Duodenal mucosa (tissue), 2 donors: ENCODE results near the gene GALM.
"Not testable (repeated sequence)": the region's sequence is repeated elsewhere in the genome, so short reads cannot be mapped to it uniquely, and the experiment has no call there.

Experiments used
- H3K27ac ChIP-seq: one replicate; pipeline ENCODE4 v1.7.0; 2013; ENCODE audit warnings: low read depth, low read length
- H3K27me3 ChIP-seq, 2 donors: one replicate each; pipeline ENCODE4 v1.7.0; 2013; ENCODE audit warnings: low read length in 2 of 2, control low read depth in 1 of 2; ENCODE audit not compliant: insufficient read depth in 2 of 2, control insufficient read depth in 1 of 2
- H3K36me3 ChIP-seq, 2 donors: one replicate each; pipeline ENCODE4 v1.7.0; 2013; ENCODE audit warnings: low read length in 2 of 2, control low read depth in 1 of 2; ENCODE audit not compliant: insufficient read depth in 2 of 2, control insufficient read depth in 1 of 2
- H3K4me1 ChIP-seq, 2 donors: one replicate each; pipeline ENCODE4 v1.7.0; 2013; ENCODE audit warnings: low read length in 2 of 2, control low read depth in 1 of 2; ENCODE audit not compliant: insufficient read depth in 2 of 2, control insufficient read depth in 1 of 2
- H3K4me3 ChIP-seq, 2 donors: one replicate each; pipeline ENCODE4 v1.7.0; 2013; ENCODE audit warnings: low read length in 2 of 2, low read depth in 1 of 2
- H3K9ac ChIP-seq, 2 donors: one replicate each; pipeline ENCODE4 v1.7.0; 2013; ENCODE audit warnings: low read length in 2 of 2, low read depth in 1 of 2
- H3K9me3 ChIP-seq, 2 donors: one replicate each; pipeline ENCODE4 v1.7.0; 2013; ENCODE audit warnings: low read length in 2 of 2, control low read depth in 1 of 2; ENCODE audit not compliant: control insufficient read depth in 1 of 2

GALM gene

DNA sequence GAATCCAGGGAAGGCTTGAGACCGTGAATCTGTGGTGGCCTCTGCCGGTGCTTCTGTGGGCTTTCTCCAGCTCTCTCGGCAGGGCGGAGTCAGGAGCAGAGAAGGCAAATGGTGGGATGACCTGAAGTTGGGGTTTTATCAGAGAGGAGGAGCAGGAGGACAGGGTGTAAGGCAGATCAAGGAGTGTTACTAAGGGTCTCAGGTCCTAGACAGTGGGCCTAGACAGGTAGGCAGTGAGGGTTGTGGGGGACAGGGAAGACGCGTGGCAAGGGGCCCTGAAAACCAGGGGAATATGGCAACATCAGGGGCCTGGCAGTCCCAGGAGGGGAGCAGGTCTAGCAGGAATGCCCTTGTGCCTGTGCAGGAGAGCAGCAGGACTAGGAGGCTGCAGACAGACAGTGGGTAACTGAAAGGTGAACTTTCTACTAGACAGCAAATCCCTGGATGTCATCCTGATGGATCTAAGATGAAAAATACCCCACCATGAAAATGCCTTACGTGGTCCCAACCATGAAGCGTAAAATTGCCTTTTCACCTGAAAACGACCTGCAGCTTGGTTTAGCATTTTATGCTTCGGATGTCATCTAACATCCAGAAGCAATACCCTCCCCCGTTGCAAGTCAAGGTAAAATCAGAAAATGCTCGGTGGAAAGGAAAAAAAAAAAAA, 43.1 kb downstream of the GALM start:
- Histone ChIP-seq H3K36me3 (peaks cover 3 to 21% of the 10 kb centered on the region in 2 donors), H3K4me1 (no peaks in the 10 kb centered on the region), H3K27ac (no peak overlapping the region), H3K27me3 (no peaks in the 10 kb centered on the region), H3K9me3 (no peaks in the 10 kb centered on the region), H3K4me3 (no peak overlapping the region), H3K9ac (no peak overlapping the region)

DNA sequence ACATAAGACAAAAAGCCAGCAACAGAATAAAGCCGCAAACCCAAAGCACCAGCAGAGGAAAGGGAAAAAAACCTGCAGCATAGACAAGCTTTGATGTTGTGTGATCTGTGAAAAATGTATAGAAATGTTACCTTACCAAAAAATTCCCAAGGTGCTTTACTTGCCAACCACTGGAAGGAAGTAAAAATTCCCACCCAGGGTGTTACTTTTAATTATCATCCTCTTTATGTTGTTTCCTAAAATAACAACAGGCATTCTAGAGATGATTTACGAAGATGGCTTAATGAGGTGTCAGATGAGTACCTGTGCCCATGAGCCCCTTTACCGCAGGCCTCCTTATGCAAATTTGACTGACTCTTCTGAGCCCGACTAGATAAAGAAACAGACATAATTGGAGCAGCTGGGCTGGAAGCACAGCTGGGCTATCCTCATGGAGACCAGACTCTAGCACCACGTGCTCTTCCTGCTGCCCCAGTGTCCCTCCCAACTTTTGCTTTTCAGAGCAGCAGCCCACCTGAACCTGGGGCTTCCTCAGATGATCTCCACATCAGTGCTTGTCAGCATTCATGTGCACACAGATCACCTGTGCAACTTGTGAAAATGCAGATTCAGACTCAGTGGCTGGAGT, 43.8 kb downstream of the GALM start:
- Histone ChIP-seq H3K4me1 (no peaks in the 10 kb centered on the region), H3K9ac (no peak overlapping the region), H3K9me3 (no peaks in the 10 kb centered on the region), H3K4me3 (no peak overlapping the region), H3K27ac (no peak overlapping the region), H3K36me3 (peaks cover 3 to 21% of the 10 kb centered on the region in 2 donors), H3K27me3 (no peaks in the 10 kb centered on the region)

DNA sequence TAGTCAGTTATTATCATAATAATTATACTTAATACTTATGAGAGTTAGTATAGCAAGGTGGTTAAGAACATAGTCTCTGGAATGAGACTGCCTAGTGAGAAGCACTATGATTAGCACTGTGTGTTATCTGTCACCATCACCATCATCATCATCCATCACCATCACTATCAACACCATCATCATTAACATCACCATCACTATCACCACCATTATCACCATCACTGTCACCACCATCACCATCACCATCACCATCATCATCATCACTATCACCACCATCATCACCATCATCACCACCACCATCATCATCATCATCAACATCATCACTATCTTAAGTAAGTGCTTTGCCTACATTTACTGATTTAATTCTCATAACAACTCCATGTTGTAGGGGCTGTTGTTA, 45.6 kb downstream of the GALM start:
- H3K27me3 ChIP-seq, result no peaks in the 10 kb centered on the region
- H3K4me3 ChIP-seq, result no peak overlapping the region
- peaks cover 10 to 26% of the 10 kb centered on the region in 2 donors for H3K36me3 ChIP-seq
- H3K4me1 ChIP-seq, result no peaks in the 10 kb centered on the region
- H3K27ac ChIP-seq, result no peak overlapping the region
- no peak overlapping the region for H3K9ac ChIP-seq
- H3K9me3 ChIP-seq, result no peaks in the 10 kb centered on the region

DNA sequence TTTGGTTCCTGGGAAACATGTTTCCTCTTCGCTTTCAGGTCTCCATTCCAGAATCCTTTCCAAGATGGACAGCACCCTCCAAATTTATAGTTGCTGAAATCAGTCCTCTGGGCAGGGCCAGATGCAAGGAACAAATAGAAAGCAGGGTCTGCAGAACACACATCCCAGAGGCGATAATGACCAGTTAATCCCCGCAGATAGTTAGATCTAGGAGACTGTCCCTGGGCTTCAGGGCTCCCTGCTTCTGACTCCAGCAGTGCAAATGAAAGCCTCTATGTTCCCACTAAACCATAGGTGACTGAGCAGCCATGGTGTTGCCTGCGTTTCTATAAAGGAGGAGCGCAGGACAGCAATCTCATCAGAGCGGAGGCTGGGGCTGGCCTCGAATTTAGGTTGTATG, 46.5 kb downstream of the GALM start:
- H3K36me3 ChIP-seq, result peaks cover 10 to 23% of the 10 kb centered on the region in 2 donors
- no peak overlapping the region for H3K4me3 ChIP-seq
- H3K4me1 ChIP-seq, result no peaks in the 10 kb centered on the region
- no peak overlapping the region for H3K9ac ChIP-seq
- H3K27me3 ChIP-seq, result no peaks in the 10 kb centered on the region
- H3K27ac ChIP-seq, result no peak overlapping the region
- H3K9me3 ChIP-seq, result no peaks in the 10 kb centered on the region

DNA sequence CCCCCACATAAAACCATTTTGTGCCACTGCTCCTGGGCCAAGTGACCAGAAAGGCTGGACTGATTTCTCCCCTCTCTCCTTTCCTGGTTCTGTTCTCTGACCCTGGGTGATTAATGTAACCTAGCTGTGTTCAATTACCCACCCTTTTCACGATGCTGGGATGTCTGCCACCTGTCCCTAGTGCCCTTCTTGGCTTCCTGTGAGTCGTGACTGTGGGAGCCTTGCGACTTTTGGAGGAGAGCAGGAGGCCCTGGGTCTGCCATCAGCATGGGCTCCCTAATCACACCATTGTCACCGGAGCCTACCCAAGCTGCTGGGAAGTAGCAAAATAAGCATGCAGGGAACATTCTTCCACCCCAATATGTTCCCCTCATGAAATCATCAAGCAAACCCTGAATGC, 47.0 kb downstream of the GALM start:
- H3K27me3 ChIP-seq, result no peaks in the 10 kb centered on the region
- H3K9ac ChIP-seq, result no peak overlapping the region
- no peak overlapping the region for H3K27ac ChIP-seq
- no peaks in the 10 kb centered on the region for H3K9me3 ChIP-seq
- H3K36me3 ChIP-seq, result peaks cover 10 to 23% of the 10 kb centered on the region in 2 donors
- no peak overlapping the region for H3K4me3 ChIP-seq
- no peaks in the 10 kb centered on the region for H3K4me1 ChIP-seq

DNA sequence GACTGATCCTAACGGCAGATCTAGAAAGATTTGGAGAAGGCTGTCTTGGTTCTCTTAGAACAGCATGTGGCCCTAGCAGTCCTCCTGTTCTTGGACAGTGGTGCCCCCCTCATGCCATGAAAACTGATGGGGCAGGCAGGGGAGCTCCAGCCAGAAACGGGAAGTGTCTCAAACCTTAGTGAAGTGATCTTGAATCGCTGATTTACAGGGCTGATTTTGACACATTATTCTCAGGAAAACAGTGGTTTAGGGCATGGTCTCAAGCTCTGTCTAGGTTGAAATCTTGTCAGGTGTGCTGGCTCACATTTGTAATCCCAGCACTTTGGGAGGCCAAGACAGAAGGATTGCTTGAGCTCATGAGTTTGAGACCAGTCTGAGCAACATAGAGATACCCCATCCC, 47.4 kb downstream of the GALM start:
- Histone ChIP-seq H3K9ac (no peak overlapping the region), H3K36me3 (peaks cover 10 to 23% of the 10 kb centered on the region in 2 donors), H3K27me3 (no peaks in the 10 kb centered on the region), H3K4me3 (no peak overlapping the region), H3K9me3 (no peaks in the 10 kb centered on the region), H3K4me1 (no peaks in the 10 kb centered on the region), H3K27ac (no peak overlapping the region)

DNA sequence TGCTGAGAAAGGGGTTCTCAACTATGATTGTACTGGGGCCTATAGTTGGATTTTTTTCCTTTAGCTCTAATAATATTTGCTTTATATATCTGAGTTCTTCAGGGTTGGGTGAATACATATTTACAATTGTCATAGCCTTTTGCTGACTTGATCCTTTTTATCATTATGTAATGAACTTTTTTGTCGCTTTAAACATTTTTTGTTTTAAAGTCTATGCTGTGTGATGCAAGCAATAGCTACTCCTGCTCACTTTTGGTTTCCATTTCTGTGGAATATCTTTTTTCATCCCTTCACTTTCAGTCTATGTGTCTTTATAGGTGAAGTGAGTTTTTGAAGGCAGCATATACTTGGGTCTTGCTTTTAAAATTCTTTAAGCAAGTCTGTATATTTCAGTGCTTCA, 49.0 kb downstream of the GALM start:
- peaks cover 10 to 20% of the 10 kb centered on the region in 2 donors for H3K36me3 ChIP-seq
- H3K4me1 ChIP-seq, H3K9ac ChIP-seq, H3K27ac ChIP-seq, H3K9me3 ChIP-seq, H3K4me3 ChIP-seq, H3K27me3 ChIP-seq: not testable (repeated sequence)

DNA sequence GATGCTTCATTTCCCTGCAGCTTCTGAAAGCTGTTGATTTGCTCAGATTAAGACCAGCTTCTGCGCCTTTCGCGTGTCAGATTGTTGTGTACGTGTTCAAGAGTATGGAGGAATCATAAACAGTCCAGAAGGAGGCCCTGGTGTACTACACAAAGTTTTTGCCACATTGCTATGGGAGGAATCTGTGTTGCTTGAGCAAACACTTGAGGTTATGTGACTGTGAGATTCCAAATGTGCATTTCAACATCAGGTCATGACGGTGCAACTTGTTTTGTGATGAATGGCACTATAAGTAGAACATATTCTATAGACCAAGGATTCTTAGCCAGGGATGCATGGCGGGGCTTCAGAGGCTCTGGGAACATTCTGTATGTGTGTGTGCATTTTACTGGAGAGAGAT, 50.3 kb downstream of the GALM start:
- Histone ChIP-seq H3K9me3 (no peaks in the 10 kb centered on the region), H3K36me3 (peaks cover 10 to 14% of the 10 kb centered on the region in 2 donors), H3K27me3 (no peaks in the 10 kb centered on the region), H3K27ac (no peak overlapping the region), H3K4me1 (no peaks in the 10 kb centered on the region), H3K4me3 (no peak overlapping the region), H3K9ac (no peak overlapping the region)

DNA sequence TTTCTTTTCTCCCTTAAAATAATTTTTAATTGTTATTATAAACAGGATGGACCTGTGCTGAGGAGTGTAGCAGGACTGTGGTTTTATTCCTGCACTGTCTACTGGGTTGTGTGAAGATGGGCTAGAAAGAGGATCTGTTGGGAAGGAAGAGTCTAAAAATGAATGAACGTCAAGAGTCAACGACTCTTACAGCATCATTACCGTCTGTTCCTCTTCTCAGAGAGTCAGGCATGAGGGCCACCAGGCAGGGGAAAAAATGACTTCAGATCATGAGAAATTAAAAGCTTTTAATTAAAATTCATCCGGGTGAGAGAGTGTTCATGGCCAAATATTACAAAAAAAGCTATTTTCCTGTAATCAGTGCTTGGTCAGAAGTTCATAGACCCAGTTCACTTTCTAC, 52.7 kb downstream of the GALM start:
- no peaks in the 10 kb centered on the region for H3K27me3 ChIP-seq
- H3K9me3 ChIP-seq, result no peaks in the 10 kb centered on the region
- no peak overlapping the region for H3K4me3 ChIP-seq
- no peak overlapping the region for H3K27ac ChIP-seq
- H3K36me3 ChIP-seq, result peaks cover 7 to 9% of the 10 kb centered on the region in 2 donors
- no peak overlapping the region for H3K9ac ChIP-seq
- H3K4me1 ChIP-seq, result peaks cover 0 to 6% of the 10 kb centered on the region in 2 donors

DNA sequence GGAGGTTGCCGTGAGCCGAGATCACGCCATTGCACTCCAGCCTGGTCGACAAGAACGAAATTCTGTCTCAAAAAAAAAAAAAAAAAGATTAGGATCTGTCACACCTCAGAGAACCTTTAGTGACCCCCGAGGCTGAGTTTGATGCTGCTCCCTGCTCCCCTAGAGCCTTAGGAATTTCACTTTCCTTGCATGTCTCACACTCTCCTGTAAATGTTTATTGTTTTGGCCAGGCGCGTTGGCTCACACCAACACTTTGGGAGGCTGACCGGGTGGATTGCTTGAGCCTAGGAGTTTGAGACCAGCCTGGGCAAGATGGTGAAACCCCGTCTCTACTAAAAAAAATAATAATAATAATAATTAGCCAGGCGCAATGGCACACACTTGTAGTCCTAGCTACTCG, 53.8 kb downstream of the GALM start:
- H3K4me1 ChIP-seq, result peaks cover 0 to 6% of the 10 kb centered on the region in 2 donors
- H3K4me3 ChIP-seq, result no peak overlapping the region
- H3K9me3 ChIP-seq, result no peaks in the 10 kb centered on the region
- no peaks in the 10 kb centered on the region for H3K27me3 ChIP-seq
- H3K27ac ChIP-seq, result no peak overlapping the region
- H3K9ac ChIP-seq, result no peak overlapping the region
- H3K36me3 ChIP-seq, result peaks cover 7 to 9% of the 10 kb centered on the region in 2 donors
